ENCODE measurements around the gene DGKQ.
A peak's percentile ranks its signal among the peaks of the same experiment; 100 is the strongest.
"Not testable (repeated sequence)": the region's sequence is repeated elsewhere in the genome, so short reads cannot be mapped to it uniquely, and the experiment has no call there.

The DGKQ gene

DNA sequence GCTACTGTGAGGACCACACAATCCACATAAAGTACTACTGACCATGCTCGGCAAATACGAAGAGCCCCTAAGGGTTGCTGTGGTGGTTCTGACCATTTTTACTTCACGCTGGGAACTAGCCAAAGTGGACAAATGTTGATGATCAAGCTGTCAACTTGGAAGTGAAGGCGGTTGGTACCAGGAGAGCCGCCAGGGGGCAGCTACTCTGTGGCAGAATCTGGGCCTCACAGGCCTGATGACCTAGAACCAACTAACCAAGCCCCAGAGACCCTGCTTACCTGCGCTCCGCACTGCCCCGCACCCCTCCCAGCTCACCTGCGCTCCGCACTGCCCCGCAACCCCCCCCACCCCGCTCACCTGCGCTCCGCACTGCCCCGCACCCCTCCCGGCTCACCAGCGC is 46.8 kb downstream of the DGKQ start:
- in situ Hi-C loops (cut with MboI; ENCODE audit: low sequenced_read_pairs, unreplicated experiment), result no loop called here
- no peak for DNase-seq (ENCODE audit: low spot score)
- TF ChIP-seq, protein P1, sequence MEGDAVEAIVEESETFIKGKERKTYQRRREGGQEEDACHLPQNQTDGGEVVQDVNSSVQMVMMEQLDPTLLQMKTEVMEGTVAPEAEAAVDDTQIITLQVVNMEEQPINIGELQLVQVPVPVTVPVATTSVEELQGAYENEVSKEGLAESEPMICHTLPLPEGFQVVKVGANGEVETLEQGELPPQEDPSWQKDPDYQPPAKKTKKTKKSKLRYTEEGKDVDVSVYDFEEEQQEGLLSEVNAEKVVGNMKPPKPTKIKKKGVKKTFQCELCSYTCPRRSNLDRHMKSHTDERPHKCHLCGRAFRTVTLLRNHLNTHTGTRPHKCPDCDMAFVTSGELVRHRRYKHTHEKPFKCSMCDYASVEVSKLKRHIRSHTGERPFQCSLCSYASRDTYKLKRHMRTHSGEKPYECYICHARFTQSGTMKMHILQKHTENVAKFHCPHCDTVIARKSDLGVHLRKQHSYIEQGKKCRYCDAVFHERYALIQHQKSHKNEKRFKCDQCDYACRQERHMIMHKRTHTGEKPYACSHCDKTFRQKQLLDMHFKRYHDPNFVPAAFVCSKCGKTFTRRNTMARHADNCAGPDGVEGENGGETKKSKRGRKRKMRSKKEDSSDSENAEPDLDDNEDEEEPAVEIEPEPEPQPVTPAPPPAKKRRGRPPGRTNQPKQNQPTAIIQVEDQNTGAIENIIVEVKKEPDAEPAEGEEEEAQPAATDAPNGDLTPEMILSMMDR (IDR thresholded peaks at IDR 0.05; ENCODE audit: borderline replicate concordance, control extremely low read depth, extremely low read depth, insufficient read depth, missing control alignments), result peak; percentile 7

DNA sequence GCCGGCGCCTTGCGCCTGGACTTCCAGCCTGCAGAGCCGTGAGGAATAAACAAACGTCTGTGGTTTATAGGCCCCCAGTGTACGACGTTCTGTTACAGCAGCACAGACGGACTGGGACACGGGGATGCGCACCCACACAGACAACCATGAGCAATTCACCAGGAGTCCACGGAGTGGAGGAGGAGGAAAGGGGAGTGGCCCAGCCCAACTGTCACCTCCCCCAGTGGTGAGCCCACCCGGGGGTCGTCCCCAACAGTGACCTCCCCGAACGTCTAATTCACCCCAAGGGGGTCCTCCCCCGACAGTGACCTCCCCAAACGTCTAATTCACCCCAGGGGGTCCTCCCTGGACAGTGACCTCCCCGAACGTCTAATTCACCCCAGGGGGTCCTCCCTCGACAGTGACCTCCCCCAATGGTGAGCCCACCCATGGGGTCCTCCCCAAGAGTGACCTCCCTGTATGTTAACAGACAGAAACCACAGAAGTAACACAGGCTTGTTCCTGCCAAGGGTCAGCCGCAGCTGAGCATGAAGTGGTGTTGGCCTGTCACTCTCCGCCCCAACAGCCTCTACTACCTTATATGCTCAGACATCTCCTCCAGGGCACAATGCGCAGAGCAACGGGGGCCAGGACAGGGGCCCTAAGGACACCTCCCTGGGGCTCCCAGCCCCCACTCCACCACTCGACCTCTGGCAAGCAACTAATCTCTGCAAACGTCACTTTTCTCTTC is 47.4 kb downstream of the DGKQ start:
- in situ Hi-C loops (cut with MboI; ENCODE audit: low sequenced_read_pairs, unreplicated experiment), result no loop called here
- TF ChIP-seq, protein P1 (IDR thresholded peaks at IDR 0.05; ENCODE audit: borderline replicate concordance, control extremely low read depth, extremely low read depth, insufficient read depth, missing control alignments), result no peak
- DNase-seq (ENCODE audit: low spot score), result no peak

DNA sequence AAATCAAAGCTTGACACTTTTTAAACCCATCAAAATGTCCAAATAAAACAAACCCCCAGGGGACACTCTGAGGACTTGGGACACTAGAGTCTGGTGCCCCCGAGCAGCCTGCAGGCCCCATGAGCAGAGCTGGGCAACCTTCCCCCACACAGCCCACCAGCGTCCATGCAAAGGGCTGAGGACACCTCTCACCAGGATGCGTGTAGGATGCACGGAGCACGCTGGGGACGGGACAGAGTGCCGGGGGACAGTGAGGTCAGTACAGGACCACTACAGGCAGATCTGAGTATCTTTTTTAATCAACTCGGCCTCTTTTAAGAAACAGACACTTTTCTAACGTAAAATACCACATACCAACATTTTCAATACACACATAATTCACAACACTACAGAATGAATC is 48.2 kb downstream of the DGKQ start:
- TF ChIP-seq, protein P1 (IDR thresholded peaks at IDR 0.05; ENCODE audit: borderline replicate concordance, control extremely low read depth, extremely low read depth, insufficient read depth, missing control alignments), result no peak
- in situ Hi-C loops (cut with MboI; ENCODE audit: low sequenced_read_pairs, unreplicated experiment), result no loop called here

DNA sequence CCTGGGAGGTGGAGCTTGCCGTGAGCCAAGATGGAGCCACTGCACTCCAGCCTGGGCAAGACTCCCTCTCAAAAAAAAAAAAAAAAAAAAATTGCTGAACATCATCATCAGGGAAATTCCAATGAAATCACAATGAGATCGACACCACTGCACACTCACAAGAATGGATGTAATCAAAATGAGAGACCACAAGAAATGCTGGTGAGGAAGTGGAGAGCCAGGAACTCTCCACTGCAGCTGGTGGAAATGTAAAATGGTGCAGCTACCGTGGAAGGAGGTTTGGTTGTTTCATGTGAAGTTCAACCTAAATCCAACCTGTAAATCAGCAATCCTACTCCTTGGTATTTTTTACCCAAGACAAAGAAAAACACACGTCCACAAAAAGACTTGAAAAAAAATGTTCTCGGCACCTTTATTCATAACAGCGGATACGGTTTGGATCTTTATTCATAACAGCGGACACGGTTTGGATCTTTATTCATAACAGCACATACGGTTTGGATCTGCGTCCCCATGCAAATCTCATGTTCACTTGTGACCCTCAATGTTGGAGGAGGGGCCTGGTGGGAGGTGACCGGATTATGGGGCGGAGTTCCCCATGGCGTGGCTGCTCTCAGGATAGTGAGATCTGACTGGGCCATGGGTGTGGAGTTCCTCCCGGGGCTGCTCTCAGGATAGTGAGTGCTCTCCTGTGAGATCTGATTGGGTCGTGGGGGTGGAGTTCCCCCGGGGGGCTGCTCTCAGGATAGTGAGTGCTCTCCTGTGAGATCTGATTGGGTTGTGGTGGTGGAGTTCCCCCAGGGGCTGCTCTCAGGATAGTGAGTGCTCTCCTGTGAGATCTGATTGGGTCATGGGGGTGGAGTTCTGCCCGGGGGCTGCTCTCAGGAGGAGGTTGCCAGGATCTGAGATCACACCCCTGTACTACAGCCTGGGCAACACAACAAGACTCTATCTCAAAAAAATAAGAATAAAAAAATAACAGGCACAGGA is 49.0 kb downstream of the DGKQ start:
- DNase-seq (ENCODE audit: low spot score), result peak; percentile 72
- TF ChIP-seq, protein P1 (IDR thresholded peaks at IDR 0.05; ENCODE audit: borderline replicate concordance, control extremely low read depth, extremely low read depth, insufficient read depth, missing control alignments), result no peak
- in situ Hi-C loops (cut with MboI; ENCODE audit: low sequenced_read_pairs, unreplicated experiment), result no loop called here

More for the DNA sequence above, 48.2 kb downstream of the DGKQ start:
- DNase-seq (ENCODE audit: low spot score), result no peak

DNA sequence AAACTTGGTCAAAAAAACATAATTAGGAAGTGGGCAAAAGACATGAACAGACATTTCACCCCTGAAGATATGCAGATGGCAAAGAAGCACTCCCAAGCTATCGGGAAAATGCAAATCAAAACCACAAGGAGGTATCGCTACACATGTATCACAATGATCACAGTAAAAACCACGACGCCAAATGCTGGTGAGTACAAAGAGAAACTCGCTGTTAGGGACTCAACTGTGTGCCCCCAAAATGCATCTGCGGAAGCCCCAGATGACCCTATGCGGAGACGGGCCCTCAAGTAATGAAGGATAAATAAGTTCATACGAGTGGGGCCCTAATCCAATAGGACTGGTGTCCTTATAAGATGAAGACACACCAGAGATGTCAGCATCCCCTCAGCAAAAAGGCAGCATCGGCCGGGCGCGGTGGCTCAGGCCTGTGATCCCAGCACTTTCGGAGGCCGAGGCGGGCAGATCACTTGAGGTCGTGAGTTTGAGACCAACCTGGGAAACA is 51.5 kb downstream of the DGKQ start:
- in situ Hi-C loops (cut with MboI; ENCODE audit: low sequenced_read_pairs, unreplicated experiment), result no loop called here
- DNase-seq (ENCODE audit: low spot score), result peak; percentile 66
- TF ChIP-seq, protein P1 (IDR thresholded peaks at IDR 0.05; ENCODE audit: borderline replicate concordance, control extremely low read depth, extremely low read depth, insufficient read depth, missing control alignments), result no peak

DNA sequence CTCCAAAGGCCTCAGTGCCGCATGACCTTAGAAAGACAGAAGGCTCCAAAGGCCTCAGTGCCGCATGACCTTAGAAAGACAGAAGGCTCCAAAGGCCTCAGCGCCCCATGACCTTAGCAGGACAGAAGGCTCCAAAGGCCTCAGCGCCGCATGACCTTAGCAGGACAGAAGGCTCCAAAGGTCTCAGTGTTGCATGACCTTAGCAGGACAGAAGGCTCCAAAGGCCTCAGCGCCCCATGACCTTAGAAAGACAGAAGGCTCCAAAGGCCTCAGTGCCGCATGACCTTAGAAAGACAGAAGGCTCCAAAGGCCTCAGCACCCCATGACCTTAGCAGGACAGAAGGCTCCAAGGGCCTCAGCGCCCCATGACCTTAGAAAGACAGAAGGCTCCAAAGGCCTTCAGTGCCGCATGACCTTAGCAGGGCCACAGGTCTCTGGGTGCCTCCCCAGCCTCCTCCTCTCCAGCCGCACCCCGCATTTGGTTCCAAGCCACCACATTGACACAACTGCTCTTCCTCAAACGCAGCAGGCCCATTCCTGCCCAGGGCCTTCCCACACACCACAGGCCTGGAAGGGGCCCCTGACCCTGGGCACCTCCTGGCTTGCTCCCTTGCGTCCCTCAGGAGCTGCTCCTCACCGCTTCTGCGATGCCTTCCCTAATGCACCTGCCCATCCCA is 54.2 kb downstream of the DGKQ start:
- in situ Hi-C loops (cut with MboI; ENCODE audit: low sequenced_read_pairs, unreplicated experiment), result not testable (repeated sequence)

GRCh38 chr4:918591-918990 is 54.8 kb downstream of the DGKQ start:
- DNase-seq (ENCODE audit: low spot score); in situ Hi-C loops (cut with MboI; ENCODE audit: low sequenced_read_pairs, unreplicated experiment): not testable (repeated sequence)

More for the DNA sequence above, 54.2 kb downstream of the DGKQ start:
- not testable (repeated sequence) for DNase-seq (ENCODE audit: low spot score)

Data from GM13976 (cell line).